K562 (cell line): ENCODE measurements around the gene AFF3. TPM values are rescaled to one million over a fixed set of nuclear protein-coding genes. Genes with fewer than 3 reads are reported as not detected.

Source experiments
- ATAC-seq: fragments of 200-7000 bp; cut with Tn5 transposase; 3 replicates; pipeline ENCODE4 v1.9.1; 2020; ENCODE audit warnings: moderate library complexity
- BruUV-seq: library from RNA; stranded (reverse); fragments of 400-500 nt; replicated peaks from 2 replicates; lab custom pipeline; 2021; lab: Mats Ljungman, UMichigan
- CTCF ChIA-PET: fragments of 300-600 bp; formaldehyde crosslinking; extraction: SDS; loops from one replicate; lab custom pipeline; 2021; ENCODE audit warnings: low intra/inter-chr PET ratio; lab: Yijun Ruan, JAX
- POLR2A ChIA-PET: fragments of 300-600, 350-650 bp; sonication (Branson Sonifier 250); formaldehyde crosslinking; extraction: SDS; loops from one replicate; lab custom pipeline; 2021; ENCODE audit warnings: antibody characterized with exemption, inconsistent platforms; lab: Yijun Ruan, JAX
- DNase-seq, 4 experiments: peaks; one replicate each; pipeline versions ENCODE4 v3.0.0 to v3.0.0-alpha.2; 2011 to 2018; ENCODE audit warnings: low spot score in 3 of 4, mixed read lengths in 3 of 4; ENCODE audit errors: extremely low read depth in 1 of 4
- FAIRE-seq: peaks from 2 replicates; lab custom pipeline; 2011; peaks lifted over from hg19 to GRCh38; lab: Jason Lieb, UNC
- H2AFZ ChIP-seq: 2 replicates; pipeline ENCODE4 v1.6.0; 2011; ENCODE audit warnings: low read depth, low read length, control low read depth, inconsistent platforms
- H3K27ac ChIP-seq: fragments of 200-600 bp; 3 replicates; pipeline ENCODE4 v1.8.0; 2011; ENCODE audit warnings: low read depth, mild to moderate bottlenecking, control low read depth, inconsistent platforms, low read length, moderate library complexity, mixed read lengths; ENCODE audit errors: extremely low read depth
- H3K27me3 ChIP-seq, 2 experiments: fragments of 300-600 bp in 1 of 2; 2 replicates in 1 of 2; 3 replicates in 1 of 2; pipeline versions ENCODE4 v1.6.0 to v1.8.0; 2011; ENCODE audit warnings: inconsistent platforms in 2 of 2, low read length in 2 of 2, mild to moderate bottlenecking in 1 of 2, mixed read lengths in 1 of 2, moderate library complexity in 1 of 2; ENCODE audit not compliant: control insufficient read depth in 2 of 2, insufficient read depth in 2 of 2
- H3K36me3 ChIP-seq: fragments of 300-600 bp; 3 replicates; pipeline ENCODE4 v1.8.0; 2011; ENCODE audit warnings: mild to moderate bottlenecking, low read length, inconsistent platforms; ENCODE audit not compliant: control insufficient read depth, insufficient read depth
- H3K4me1 ChIP-seq, 2 experiments: fragments of 200-600 bp in 1 of 2; replicated peaks in 1 of 2; 2 replicates in 1 of 2; 3 replicates in 1 of 2; pipeline versions ENCODE4 v1.5.1 to v1.8.0; 2011; ENCODE audit warnings: inconsistent platforms in 2 of 2, low read length in 2 of 2, mild to moderate bottlenecking in 1 of 2, mixed read lengths in 1 of 2, moderate library complexity in 1 of 2; ENCODE audit not compliant: control insufficient read depth in 2 of 2, insufficient read depth in 2 of 2
- H3K4me2 ChIP-seq: 2 replicates; pipeline ENCODE4 v1.6.1; 2011; ENCODE audit warnings: low read length, control low read depth, inconsistent platforms, mixed read lengths; ENCODE audit not compliant: insufficient read depth
- H3K4me3 ChIP-seq: fragments of 200-600 bp; sonication (generic), shearing (Covaris generic); 2 replicates; pipeline ENCODE4 v1.5.1; 2016; ENCODE audit warnings: control low read depth, inconsistent platforms
- H3K79me2 ChIP-seq: fragments of 200-600 bp; 3 replicates; pipeline ENCODE4 v1.8.0; 2011; ENCODE audit warnings: low read length, inconsistent platforms; ENCODE audit not compliant: control insufficient read depth, insufficient read depth
- H3K9ac ChIP-seq, 2 experiments: 2 replicates each; pipeline versions ENCODE4 v1.6.0 to v1.6.1; 2011; ENCODE audit warnings: low read depth in 2 of 2, low read length in 2 of 2, control low read depth in 1 of 2, inconsistent platforms in 1 of 2, mild to moderate bottlenecking in 1 of 2, mixed read lengths in 1 of 2; ENCODE audit not compliant: insufficient read depth in 1 of 2
- H3K9me1 ChIP-seq: one replicate; pipeline ENCODE4 v1.6.0; 2011; ENCODE audit warnings: inconsistent platforms, mild to moderate bottlenecking, low read length, moderate library complexity; ENCODE audit not compliant: control insufficient read depth, insufficient read depth
- H3K9me3 ChIP-seq: replicated peaks from 2 replicates; pipeline ENCODE4 v1.5.1; 2011; ENCODE audit warnings: low read depth, low read length, inconsistent platforms; ENCODE audit not compliant: control insufficient read depth, insufficient read depth
- H4K20me1 ChIP-seq: replicated peaks from 2 replicates; pipeline ENCODE4 v1.6.1; 2011; ENCODE audit warnings: low read length, inconsistent platforms, mixed read lengths; ENCODE audit not compliant: control insufficient read depth, insufficient read depth
- ARNT ChIP-seq, 2 experiments: fragments of 450-650 bp; IDR thresholded peaks; 2 replicates each; pipeline ENCODE4 v1.6.1; 2016; ENCODE audit warnings: mild to moderate bottlenecking in 1 of 2
- CHD4 ChIP-seq: fragments of 200-600 bp; sonication (generic); IDR thresholded peaks from 3 replicates; pipeline ENCODE4 v1.6.1; 2012; ENCODE audit warnings: low read depth, mild to moderate bottlenecking, mixed read lengths, low read length, inconsistent platforms; ENCODE audit not compliant: insufficient read depth, insufficient replicate concordance, poor library complexity, severe bottlenecking
- ELF1 ChIP-seq: fragments of 200-800 bp; sonication (Bioruptor generic); IDR thresholded peaks from 2 replicates; pipeline ENCODE4 v1.6.1; 2016; ENCODE audit warnings: missing genetic modification characterization, missing compliant biosample characterization
- MAFG ChIP-seq: fragments of 450-650 bp; conservative IDR thresholded peaks from 2 replicates; pipeline ENCODE4 v1.6.1; 2016; ENCODE audit warnings: missing genetic modification characterization, missing compliant biosample characterization
- PTBP1 ChIP-seq: fragments of 200-400 bp; formaldehyde crosslinking; IDR thresholded peaks from 2 replicates; pipeline ENCODE4 v1.6.1; 2017; ENCODE audit warnings: low read depth, low read length
- RB1 ChIP-seq: fragments of 450-650 bp; IDR thresholded peaks from 2 replicates; pipeline ENCODE4 v1.6.1; 2017; ENCODE audit warnings: low read depth, mild to moderate bottlenecking
- YBX1 ChIP-seq: fragments of 450-650 bp; IDR thresholded peaks from 2 replicates; pipeline ENCODE4 v1.7.1; 2016; ENCODE audit warnings: mild to moderate bottlenecking
- WGBS: fragments of 100-300 bp; shearing (Covaris generic); methylation state at CpG from one replicate; pipeline ENCODE4 v1.1.6; 2016; ENCODE audit warnings: low coverage, mixed read lengths; ENCODE audit not compliant: insufficient coverage; ENCODE audit errors: missing lambda C conversion rate; 5-methylcytosine and 5-hydroxymethylcytosine counted together
- in situ Hi-C: fragments of 300-500 bp; cut with MboI; formaldehyde crosslinking; loops from 4 replicates; pipeline ENCODE4 v1.15.0; 2018; ENCODE audit warnings: inconsistent platforms, mixed read lengths
- intact Hi-C: fragments of 100-400 bp; cut with micrococcal nuclease; formaldehyde crosslinking; loops from 2 replicates; pipeline ENCODE4 v1.14.2; 2022
- polyA plus RNA-seq, 8 experiments: library from polyadenylated mRNA; depleted of rRNA in 4 of 8; stranded (reverse) in 5 of 8; unstranded in 3 of 8; fragments of >200 nt; fragmentation: Nextera tagmentation in 2 of 8; fragmentation: Illumina TruSeq in 1 of 8; extraction: Ambion mirVana in 2 of 8; extraction: Trizol in 1 of 8; gene quantifications; 2 replicates each; pipeline versions ENCODE4 v1.2.1 to v1.2.3, GENCODE V29; 2011 to 2014; ENCODE audit warnings: inconsistent platforms in 1 of 8, missing spikeins in 1 of 8
- total RNA-seq, 7 experiments: library from RNA; depleted of rRNA in 6 of 7; stranded (reverse); fragments of >200 nt in 6 of 7; fragmentation: Illumina TruSeq in 2 of 7; extraction: Trizol in 2 of 7; gene quantifications; 2 replicates each; pipeline versions ENCODE4 v1.2.1 to v1.2.3, GENCODE V29; 2011 to 2021; ENCODE audit warnings: low replicate concordance in 1 of 7
- TF ChIP-seq, protein P1 (sequence below), 2 experiments: fragments of 450-650 bp; IDR thresholded peaks; 2 replicates each; pipeline ENCODE4 v1.6.1; 2018; ENCODE audit warnings: mild to moderate bottlenecking in 2 of 2, low read depth in 1 of 2; ENCODE audit not compliant: partially characterized antibody in 2 of 2
- TF ChIP-seq, protein P2 (sequence below): fragments of 250-450 bp; sonication (Bioruptor Pico); IDR thresholded peaks from 2 replicates; pipeline ENCODE4 v1.9.0; 2021; ENCODE audit warnings: mild to moderate bottlenecking, inconsistent platforms

Gene AFF3
- total and polyA plus RNA-seq, 9 of the 15 experiments (the other 6 are each of a cell fraction or from before 2014, with no cell fraction given): 0.02 to 0.11 TPM; not detected in 7

DNA sequence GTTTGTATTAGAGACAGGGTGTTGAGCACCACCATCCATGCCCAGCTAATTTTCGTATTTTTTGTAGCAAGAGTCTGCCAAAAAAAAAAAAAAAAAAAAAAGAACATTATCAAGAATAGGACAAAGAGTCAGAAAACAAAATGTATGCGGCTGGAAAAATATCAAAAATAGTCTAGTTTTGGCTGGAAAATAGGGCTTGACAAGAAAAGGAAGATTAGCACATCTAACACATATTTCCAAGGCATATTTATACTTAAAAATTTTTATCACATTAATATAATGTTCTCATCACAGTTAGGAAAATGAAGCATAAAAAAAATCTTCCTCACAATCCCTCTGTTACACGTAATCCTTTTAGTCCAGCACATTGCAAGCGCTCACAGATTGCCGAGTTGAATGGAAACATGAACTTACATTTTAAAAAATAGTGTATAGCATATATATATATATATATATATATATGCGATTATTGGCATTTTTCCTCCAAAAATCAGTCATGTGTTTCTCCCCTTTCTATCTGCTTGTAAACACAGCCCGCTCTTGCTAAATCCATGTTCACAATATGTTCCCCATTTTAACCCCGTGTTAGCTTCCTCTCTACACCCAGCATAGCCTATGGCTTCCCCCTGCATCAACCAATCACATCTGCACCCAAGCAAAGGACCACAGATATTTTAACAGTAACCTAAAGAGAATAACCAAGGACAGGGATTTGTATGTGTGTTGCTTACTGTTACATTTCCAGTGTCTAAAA is 183.0 kb downstream of the AFF3 start:
- H2AFZ ChIP-seq: no peak overlapping the region
- intact Hi-C loops (no loop called here), in situ Hi-C loops (no loop called here)
- 0% methylated on average over 8 of the region's 8 CpGs for WGBS
- H3K9me1 ChIP-seq: no peaks in the 10 kb centered on the region
- FAIRE-seq: no peak
- H3K4me3 ChIP-seq: no peak overlapping the region
- H3K9ac ChIP-seq: no peak overlapping the region
- no peaks in the 10 kb centered on the region for H3K36me3 ChIP-seq
- H3K27ac ChIP-seq: no peak overlapping the region
- no peaks in the 10 kb centered on the region for H3K9me3 ChIP-seq
- no peak overlapping the region for H3K4me2 ChIP-seq
- TF ChIP-seq ARNT (IDR thresholded peaks at IDR 0.05): no peak
- TF ChIP-seq, protein P1, sequence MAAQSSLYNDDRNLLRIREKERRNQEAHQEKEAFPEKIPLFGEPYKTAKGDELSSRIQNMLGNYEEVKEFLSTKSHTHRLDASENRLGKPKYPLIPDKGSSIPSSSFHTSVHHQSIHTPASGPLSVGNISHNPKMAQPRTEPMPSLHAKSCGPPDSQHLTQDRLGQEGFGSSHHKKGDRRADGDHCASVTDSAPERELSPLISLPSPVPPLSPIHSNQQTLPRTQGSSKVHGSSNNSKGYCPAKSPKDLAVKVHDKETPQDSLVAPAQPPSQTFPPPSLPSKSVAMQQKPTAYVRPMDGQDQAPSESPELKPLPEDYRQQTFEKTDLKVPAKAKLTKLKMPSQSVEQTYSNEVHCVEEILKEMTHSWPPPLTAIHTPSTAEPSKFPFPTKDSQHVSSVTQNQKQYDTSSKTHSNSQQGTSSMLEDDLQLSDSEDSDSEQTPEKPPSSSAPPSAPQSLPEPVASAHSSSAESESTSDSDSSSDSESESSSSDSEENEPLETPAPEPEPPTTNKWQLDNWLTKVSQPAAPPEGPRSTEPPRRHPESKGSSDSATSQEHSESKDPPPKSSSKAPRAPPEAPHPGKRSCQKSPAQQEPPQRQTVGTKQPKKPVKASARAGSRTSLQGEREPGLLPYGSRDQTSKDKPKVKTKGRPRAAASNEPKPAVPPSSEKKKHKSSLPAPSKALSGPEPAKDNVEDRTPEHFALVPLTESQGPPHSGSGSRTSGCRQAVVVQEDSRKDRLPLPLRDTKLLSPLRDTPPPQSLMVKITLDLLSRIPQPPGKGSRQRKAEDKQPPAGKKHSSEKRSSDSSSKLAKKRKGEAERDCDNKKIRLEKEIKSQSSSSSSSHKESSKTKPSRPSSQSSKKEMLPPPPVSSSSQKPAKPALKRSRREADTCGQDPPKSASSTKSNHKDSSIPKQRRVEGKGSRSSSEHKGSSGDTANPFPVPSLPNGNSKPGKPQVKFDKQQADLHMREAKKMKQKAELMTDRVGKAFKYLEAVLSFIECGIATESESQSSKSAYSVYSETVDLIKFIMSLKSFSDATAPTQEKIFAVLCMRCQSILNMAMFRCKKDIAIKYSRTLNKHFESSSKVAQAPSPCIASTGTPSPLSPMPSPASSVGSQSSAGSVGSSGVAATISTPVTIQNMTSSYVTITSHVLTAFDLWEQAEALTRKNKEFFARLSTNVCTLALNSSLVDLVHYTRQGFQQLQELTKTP (IDR thresholded peaks at IDR 0.05; ENCODE audit: low read depth in 1 of 2, partially characterized antibody in 2 of 2): no peak
- no peak for TF ChIP-seq PTBP1
- TF ChIP-seq RB1: no peak
- TF ChIP-seq, protein P2, sequence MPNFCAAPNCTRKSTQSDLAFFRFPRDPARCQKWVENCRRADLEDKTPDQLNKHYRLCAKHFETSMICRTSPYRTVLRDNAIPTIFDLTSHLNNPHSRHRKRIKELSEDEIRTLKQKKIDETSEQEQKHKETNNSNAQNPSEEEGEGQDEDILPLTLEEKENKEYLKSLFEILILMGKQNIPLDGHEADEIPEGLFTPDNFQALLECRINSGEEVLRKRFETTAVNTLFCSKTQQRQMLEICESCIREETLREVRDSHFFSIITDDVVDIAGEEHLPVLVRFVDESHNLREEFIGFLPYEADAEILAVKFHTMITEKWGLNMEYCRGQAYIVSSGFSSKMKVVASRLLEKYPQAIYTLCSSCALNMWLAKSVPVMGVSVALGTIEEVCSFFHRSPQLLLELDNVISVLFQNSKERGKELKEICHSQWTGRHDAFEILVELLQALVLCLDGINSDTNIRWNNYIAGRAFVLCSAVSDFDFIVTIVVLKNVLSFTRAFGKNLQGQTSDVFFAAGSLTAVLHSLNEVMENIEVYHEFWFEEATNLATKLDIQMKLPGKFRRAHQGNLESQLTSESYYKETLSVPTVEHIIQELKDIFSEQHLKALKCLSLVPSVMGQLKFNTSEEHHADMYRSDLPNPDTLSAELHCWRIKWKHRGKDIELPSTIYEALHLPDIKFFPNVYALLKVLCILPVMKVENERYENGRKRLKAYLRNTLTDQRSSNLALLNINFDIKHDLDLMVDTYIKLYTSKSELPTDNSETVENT (CRISPR knock-in tag): no peak
- TF ChIP-seq YBX1: no peak
- no peak for TF ChIP-seq MAFG (tag)
- no peak for TF ChIP-seq CHD4
- no peak for TF ChIP-seq ELF1 (tag)
- no peak for ATAC-seq
- H3K79me2 ChIP-seq: no peaks in the 10 kb centered on the region
- no peaks in the 10 kb centered on the region for H3K4me1 ChIP-seq
- CTCF ChIA-PET: no interaction called here
- POLR2A ChIA-PET: no interaction called here
- peaks cover 0 to 11% of the 10 kb centered on the region in 2 experiments; a peak in 2 of 5 replicates for H3K27me3 ChIP-seq
- BruUV-seq: no TSS peak
- no peak for DNase-seq
- no peaks in the 10 kb centered on the region for H4K20me1 ChIP-seq
